Psoas muscle (tissue), 8 donors: ENCODE results near the gene RTTN. TPM values are rescaled to one million over a fixed set of nuclear protein-coding genes. Genes with fewer than 3 reads are reported as not detected.
A peak's percentile ranks its signal among the peaks of the same experiment; 100 is the strongest.

Experiments used
- ATAC-seq, 4 donors: fragments of 200-7000 bp; cut with Tn5 transposase; one replicate each; pipeline ENCODE4 v1.9.1; 2020; ENCODE audit warnings: moderate library complexity in 3 of 4, mild to moderate bottlenecking in 2 of 4
- DNase-seq, 2 donors: peaks; one replicate each; pipeline ENCODE4 v3.0.0-alpha.2; 2020
- H3K27ac ChIP-seq: fragments of 200-600 bp; one replicate; pipeline ENCODE4 v1.8.0; 2022
- H3K27me3 ChIP-seq, 3 donors: fragments of 200-600 bp in 1 of 3; one replicate each; pipeline versions ENCODE4 v1.6.1 to v1.8.0; 2013 to 2022; ENCODE audit warnings: low read length in 2 of 3, mild to moderate bottlenecking in 2 of 3, moderate library complexity in 1 of 3; ENCODE audit not compliant: insufficient read depth in 3 of 3
- H3K36me3 ChIP-seq, 2 donors: fragments of 200-600 bp in 1 of 2; one replicate each; pipeline versions ENCODE4 v1.6.1 to v1.8.0; 2013 to 2022; ENCODE audit warnings: low read depth in 1 of 2, mild to moderate bottlenecking in 1 of 2, moderate library complexity in 1 of 2; ENCODE audit not compliant: insufficient read depth in 1 of 2
- H3K4me1 ChIP-seq: fragments of 200-600 bp; one replicate; pipeline ENCODE4 v1.8.0; 2022
- H3K4me3 ChIP-seq: fragments of 200-600 bp; one replicate; pipeline ENCODE4 v1.8.0; 2022; ENCODE audit warnings: mild to moderate bottlenecking
- H3K9me3 ChIP-seq: fragments of 200-600 bp; one replicate; pipeline ENCODE4 v1.8.0; 2022
- CTCF ChIP-seq: fragments of 200-600 bp; IDR thresholded peaks from one replicate; pipeline ENCODE4 v1.8.0; 2022; ENCODE audit warnings: antibody characterized with exemption
- WGBS, 3 donors: extraction: QIAGEN DNeasy Blood & Tissue Kit; methylation state at CpG; one replicate each; pipeline versions ENCODE4 v1.1.6 to v1.1.7; 2013; 5-methylcytosine and 5-hydroxymethylcytosine counted together
- intact Hi-C, 2 donors: fragments of 100-400 bp; cut with DNase I; formaldehyde crosslinking; loops; one replicate each; pipeline versions ENCODE4 v1.11.0 to v1.14.2; 2022
- polyA plus RNA-seq, 3 donors: library from polyadenylated mRNA; stranded (reverse); fragments of 200-250 nt; gene quantifications; one replicate each; pipeline ENCODE4 v1.2.3, GENCODE V29; 2013
- total RNA-seq, 4 donors: library from RNA; stranded (reverse); fragmentation: NEBNext Ultra II Directional in 2 of 4; extraction: Animal tissue kit (Norgen Biotek cat#: 25700) in 2 of 4; gene quantifications; one replicate each; pipeline versions ENCODE4 v1.2.1 to v1.2.4, GENCODE V29; 2021 to 2023
- donor health status: healthy with polysubstance abuse.
- donor health status: DM: no; HTN: no; CAD: no; lungs with moderate emphysema.
- donor health status: Bipolar disorder and iron deficiency.
- donor health status: healthy.
- donor health status: DM: yes; HTN: yes; CAD: no.
- donor health status: DM: no; HTN: no; CAD: no.
- donor health status: DM: no; HTN: no; CAD: no.
- donor health status: DM: yes; HTN: yes; CAD: no.

Gene RTTN
- total and polyA plus RNA-seq, 7 donors = 1.6 to 7.1 (median 3.9) TPM

GRCh38 chr18:70172225-70172624, 33.3 kb downstream of the RTTN start:
- Histone ChIP-seq H3K4me1 (no peaks in the 10 kb centered on the region), H3K4me3 (no peak overlapping the region), H3K27ac (no peak overlapping the region), H3K27me3 (no peaks in the 10 kb centered on the region), H3K36me3 (peaks cover 0 to 9% of the 10 kb centered on the region in 2 donors), H3K9me3 (no peaks in the 10 kb centered on the region)
- intact Hi-C loops = no loop called here
- TF ChIP-seq CTCF = peak; percentile 25
- no peak for DNase-seq
- ATAC-seq = no peak

GRCh38 chr18:70169747-70170146, 35.7 kb downstream of the RTTN start:
- DNase-seq (no peak), ATAC-seq (no peak)
- TF ChIP-seq CTCF = no peak
- no peak overlapping the region for H3K27ac ChIP-seq
- intact Hi-C loops = no loop called here
- no peaks in the 10 kb centered on the region for H3K27me3 ChIP-seq
- no peaks in the 10 kb centered on the region for H3K9me3 ChIP-seq
- H3K4me1 ChIP-seq = no peaks in the 10 kb centered on the region
- WGBS, 3 donors = 90 to 95% (median 95%) methylated on average over 4 of the region's 4 CpGs
- H3K36me3 ChIP-seq = peaks cover 0 to 4% of the 10 kb centered on the region in 2 donors
- no peak overlapping the region for H3K4me3 ChIP-seq

- Histone ChIP-seq H3K9me3 (no peaks in the 10 kb centered on the region), H3K27ac (no peak overlapping the region), H3K36me3 (peaks cover 3 to 17% of the 10 kb centered on the region in 2 donors), H3K27me3 (no peaks in the 10 kb centered on the region), H3K4me1 (no peaks in the 10 kb centered on the region), H3K4me3 (no peak overlapping the region)
- 76 to 84% (median 81%) methylated on average over 3 of the region's 3 CpGs for WGBS, 3 donors
- no peak for DNase-seq
- no peak for ATAC-seq
- TF ChIP-seq CTCF = no peak
- intact Hi-C loops = no loop called here
These were observed 38.8 kb downstream of the RTTN start for GRCh38 chr18:70166668-70167067.

GRCh38 chr18:70165936-70166335, 39.6 kb downstream of the RTTN start:
- no peak for ATAC-seq
- H3K36me3 ChIP-seq = peaks cover 3 to 22% of the 10 kb centered on the region in 2 donors
- no peak for TF ChIP-seq CTCF
- H3K27ac ChIP-seq = no peak overlapping the region
- no peaks in the 10 kb centered on the region for H3K4me1 ChIP-seq
- intact Hi-C loops = no loop called here
- 75 to 88% (median 83%) methylated on average over 3 of the region's 3 CpGs for WGBS, 3 donors
- no peaks in the 10 kb centered on the region for H3K27me3 ChIP-seq
- no peaks in the 10 kb centered on the region for H3K9me3 ChIP-seq
- DNase-seq = no peak
- no peak overlapping the region for H3K4me3 ChIP-seq

GRCh38 chr18:70160073-70160678, 45.3 kb downstream of the RTTN start:
- Histone ChIP-seq H3K9me3 (no peaks in the 10 kb centered on the region), H3K4me3 (no peak overlapping the region), H3K4me1 (no peaks in the 10 kb centered on the region), H3K36me3 (peaks cover 3 to 28% of the 10 kb centered on the region in 2 donors), H3K27ac (no peak overlapping the region), H3K27me3 (no peaks in the 10 kb centered on the region)
- DNase-seq (no peak), ATAC-seq (no peak)
- intact Hi-C loops = no loop called here
- no peak for TF ChIP-seq CTCF
- 93 to 100% (median 96%) methylated on average over 1 of the region's 1 CpG for WGBS, 3 donors
